ENCODE measurements around the gene FCN1.

The FCN1 gene

GRCh38 chr9:134951461-134951860 is 33.7 kb upstream of the FCN1 start:
- no peak for DNase-seq (ENCODE audit: low spot score)

GRCh38 chr9:134950386-134951210 is 32.9 kb upstream of the FCN1 start:
- no peak for DNase-seq (ENCODE audit: low spot score)

GRCh38 chr9:134949681-134950385 is 32.1 kb upstream of the FCN1 start:
- DNase-seq (ENCODE audit: low spot score): no peak

GRCh38 chr9:134948149-134948548 is 30.4 kb upstream of the FCN1 start:
- no peak for DNase-seq (ENCODE audit: low spot score)

- DNase-seq (ENCODE audit: low spot score): no peak
Observed at GRCh38 chr9:134947265-134947955, 29.7 kb upstream of the FCN1 start.

- DNase-seq (ENCODE audit: low spot score): no peak
Observed at GRCh38 chr9:134946663-134947062, 29.0 kb upstream of the FCN1 start.

GRCh38 chr9:134945509-134946275 is 28.0 kb upstream of the FCN1 start:
- DNase-seq (ENCODE audit: low spot score): no peak

- no peak for DNase-seq (ENCODE audit: low spot score)
Observed at GRCh38 chr9:134944916-134945315, 27.2 kb upstream of the FCN1 start.

GRCh38 chr9:134944351-134944802 is 26.7 kb upstream of the FCN1 start:
- DNase-seq (ENCODE audit: low spot score): no peak

GRCh38 chr9:134943836-134944235 is 26.1 kb upstream of the FCN1 start:
- DNase-seq (ENCODE audit: low spot score): no peak

- no peak for DNase-seq (ENCODE audit: low spot score)
Observed at GRCh38 chr9:134943411-134943810, 25.7 kb upstream of the FCN1 start.

GRCh38 chr9:134942788-134943184 is 25.1 kb upstream of the FCN1 start:
- no peak for DNase-seq (ENCODE audit: low spot score)

- no peak for DNase-seq (ENCODE audit: low spot score)
Observed at GRCh38 chr9:134942011-134942787, 24.5 kb upstream of the FCN1 start.

- no peak for DNase-seq (ENCODE audit: low spot score)
Observed at GRCh38 chr9:134940236-134941208, 22.8 kb upstream of the FCN1 start.

- no peak for DNase-seq (ENCODE audit: low spot score)
Observed at GRCh38 chr9:134939836-134940235, 22.1 kb upstream of the FCN1 start.

GRCh38 chr9:134939080-134939733 is 21.5 kb upstream of the FCN1 start:
- DNase-seq (ENCODE audit: low spot score): no peak

GRCh38 chr9:134938346-134939079 is 20.8 kb upstream of the FCN1 start:
- DNase-seq (ENCODE audit: low spot score): no peak

GRCh38 chr9:134937566-134938345 is 20.0 kb upstream of the FCN1 start:
- DNase-seq (ENCODE audit: low spot score): no peak

All from hematopoietic multipotent progenitor cell treated with erythropoietin and hydrocortisone succinate and interleukin-3 and kit ligand, for 15 days (in vitro differentiated cells).